ENCODE measurements around the gene CES4A.
A peak's percentile ranks its signal among the peaks of the same experiment; 100 is the strongest.
"Not testable (repeated sequence)": the region's sequence is repeated elsewhere in the genome, so short reads cannot be mapped to it uniquely, and the experiment has no call there.

CES4A gene

GRCh38 chr16:66950437-66950836 is 38.0 kb upstream of the CES4A start:
- H3K4me3 ChIP-seq (ENCODE audit: low read depth, low read length), result no peak overlapping the region
- no peak for TF ChIP-seq CTCF (IDR thresholded peaks at IDR 0.05; ENCODE audit: borderline replicate concordance, insufficient read depth, low read depth, low read length)

GRCh38 chr16:66950971-66951790 is 37.2 kb upstream of the CES4A start:
- no peak overlapping the region for H3K4me3 ChIP-seq (ENCODE audit: low read depth, low read length)
- no peak for TF ChIP-seq CTCF (IDR thresholded peaks at IDR 0.05; ENCODE audit: borderline replicate concordance, insufficient read depth, low read depth, low read length)

GRCh38 chr16:66952430-66953110 is 35.8 kb upstream of the CES4A start:
- H3K4me3 ChIP-seq (ENCODE audit: low read depth, low read length), result no peak overlapping the region
- no peak for TF ChIP-seq CTCF (IDR thresholded peaks at IDR 0.05; ENCODE audit: borderline replicate concordance, insufficient read depth, low read depth, low read length)

DNA sequence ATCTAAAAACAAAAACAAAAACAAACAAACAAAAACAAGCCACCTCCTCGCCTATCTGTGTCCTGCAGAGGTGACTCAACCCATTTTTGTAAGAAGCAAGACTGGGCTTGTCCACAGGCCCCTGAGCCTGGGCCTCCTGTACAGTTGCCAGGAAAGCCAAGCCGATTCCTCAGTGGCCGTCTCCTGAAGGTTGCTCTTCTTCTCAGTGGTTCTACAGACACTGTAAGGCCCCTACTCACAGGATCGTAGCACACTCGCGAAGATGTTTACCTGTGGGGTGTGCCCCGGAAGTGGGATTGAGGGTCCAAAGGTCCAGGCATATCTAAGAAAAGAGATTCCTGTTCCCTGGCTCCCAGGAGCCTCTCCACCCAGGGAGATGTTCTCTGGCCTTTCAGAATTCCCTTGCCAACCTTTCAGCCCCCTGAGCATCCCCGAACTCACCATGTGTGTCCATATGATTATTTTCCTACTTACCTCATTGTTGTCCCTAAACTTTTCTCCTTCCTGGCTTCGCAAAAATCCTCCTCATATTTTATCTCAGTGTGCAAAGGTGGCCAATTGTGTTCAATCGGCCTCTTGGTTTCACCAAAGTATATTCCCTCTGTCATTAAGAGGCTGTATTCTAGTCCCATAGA is 34.8 kb upstream of the CES4A start:
- no peak overlapping the region for H3K4me3 ChIP-seq (ENCODE audit: low read depth, low read length)
- TF ChIP-seq CTCF (IDR thresholded peaks at IDR 0.05; ENCODE audit: borderline replicate concordance, insufficient read depth, low read depth, low read length), result no peak

- no peak overlapping the region for H3K4me3 ChIP-seq (ENCODE audit: low read depth, low read length)
- TF ChIP-seq CTCF (IDR thresholded peaks at IDR 0.05; ENCODE audit: borderline replicate concordance, insufficient read depth, low read depth, low read length), result peak; percentile 73
These were observed 34.2 kb upstream of the CES4A start for GRCh38 chr16:66954097-66954659.

GRCh38 chr16:66955363-66956153 is 32.8 kb upstream of the CES4A start:
- H3K4me3 ChIP-seq (ENCODE audit: low read depth, low read length), result not testable (repeated sequence)

DNA sequence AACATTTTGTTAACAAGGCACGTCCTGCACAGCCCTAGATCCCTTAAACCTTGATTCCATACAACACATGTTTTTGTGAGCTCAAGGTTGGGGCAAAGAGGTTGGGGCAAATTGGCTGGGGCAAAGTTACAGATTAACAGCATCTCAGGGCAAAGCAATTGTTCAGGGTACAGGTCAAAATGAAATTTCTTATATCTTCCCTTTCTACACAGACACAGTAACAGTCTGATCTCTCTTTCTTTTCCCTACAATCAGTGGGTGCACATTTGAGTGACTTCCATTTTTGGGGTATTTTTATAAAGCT is 32.3 kb upstream of the CES4A start:
- not testable (repeated sequence) for H3K4me3 ChIP-seq (ENCODE audit: low read depth, low read length)
